Colonic mucosa (tissue), 4 donors: ENCODE measurements around the gene INS. TPM values are rescaled to one million over a fixed set of nuclear protein-coding genes. Genes with fewer than 3 reads are reported as not detected.

Experiments
- DNase-seq: peaks from one replicate; pipeline ENCODE4 v3.0.0-alpha.2; 2020
- H3K27ac ChIP-seq: fragments of 200-600 bp; one replicate; pipeline ENCODE4 v1.8.0; 2021
- H3K27me3 ChIP-seq: fragments of 200-600 bp; one replicate; pipeline ENCODE4 v1.8.0; 2021
- H3K36me3 ChIP-seq: fragments of 200-600 bp; one replicate; pipeline ENCODE4 v1.8.0; 2021
- H3K4me1 ChIP-seq: fragments of 200-600 bp; one replicate; pipeline ENCODE4 v1.8.0; 2021; ENCODE audit warnings: mild to moderate bottlenecking
- H3K4me3 ChIP-seq: fragments of 200-600 bp; one replicate; pipeline ENCODE4 v1.8.0; 2021
- H3K9ac ChIP-seq, 2 donors: one replicate each; pipeline ENCODE4 v1.7.0; 2013; ENCODE audit warnings: control low read depth in 2 of 2, low read depth in 2 of 2, low read length in 2 of 2
- H3K9me3 ChIP-seq: fragments of 200-600 bp; one replicate; pipeline ENCODE4 v1.8.0; 2021
- CTCF ChIP-seq: fragments of 200-600 bp; IDR thresholded peaks from one replicate; pipeline ENCODE4 v1.8.0; 2022; ENCODE audit warnings: antibody characterized with exemption, mild to moderate bottlenecking
- intact Hi-C: fragments of 100-400 bp; cut with DNase I; formaldehyde crosslinking; loops from one replicate; pipeline ENCODE4 v1.14.1; 2022
- total RNA-seq, 2 donors: library from RNA; stranded (reverse); fragmentation: NEBNext Ultra II Directional in 1 of 2; extraction: Animal tissue kit (Norgen Biotek cat#: 25700) in 1 of 2; gene quantifications; one replicate each; pipeline ENCODE4 v1.2.1, GENCODE V29; 2021
- donor health status: healthy.
- donor health status: DM: no; HTN: no; CAD: no.
- donor health status: DM: no; HTN: no; CAD: no.

The INS gene
- total RNA-seq, 2 donors from 2014 or later: 0.84 TPM; not detected in 1

- H3K9me3 ChIP-seq: no peaks in the 10 kb centered on the region
- H3K27me3 ChIP-seq: peaks cover 51% of the 10 kb centered on the region
- no peak for TF ChIP-seq CTCF
- no peak for DNase-seq
- intact Hi-C loops: no loop called here
- H3K36me3 ChIP-seq: no peaks in the 10 kb centered on the region
- H3K4me1 ChIP-seq: no peaks in the 10 kb centered on the region
- H3K4me3 ChIP-seq: no peak overlapping the region
- H3K9ac ChIP-seq: no peak overlapping the region
- no peak overlapping the region for H3K27ac ChIP-seq
These were observed 13.6 kb downstream of the INS start for GRCh38 chr11:2147391-2147790.

- H3K27me3 ChIP-seq: peaks cover 63% of the 10 kb centered on the region
- H3K9ac ChIP-seq: no peak overlapping the region
- intact Hi-C loops: no loop called here
- H3K36me3 ChIP-seq: no peaks in the 10 kb centered on the region
- no peak overlapping the region for H3K4me3 ChIP-seq
- TF ChIP-seq CTCF: no peak
- no peaks in the 10 kb centered on the region for H3K4me1 ChIP-seq
- H3K9me3 ChIP-seq: no peaks in the 10 kb centered on the region
- DNase-seq: no peak
- no peak overlapping the region for H3K27ac ChIP-seq
These were observed 15.0 kb downstream of the INS start for GRCh38 chr11:2146051-2146450.

- H3K4me1 ChIP-seq: no peaks in the 10 kb centered on the region
- no peak for TF ChIP-seq CTCF
- no peaks in the 10 kb centered on the region for H3K9me3 ChIP-seq
- H3K9ac ChIP-seq: no peak overlapping the region
- H3K27me3 ChIP-seq: peaks cover 71% of the 10 kb centered on the region
- DNase-seq: no peak
- no peak overlapping the region for H3K27ac ChIP-seq
- H3K36me3 ChIP-seq: no peaks in the 10 kb centered on the region
- intact Hi-C loops: no loop called here
- no peak overlapping the region for H3K4me3 ChIP-seq
These were observed 16.3 kb downstream of the INS start for GRCh38 chr11:2144544-2145248.

- H3K27me3 ChIP-seq: peaks cover 74% of the 10 kb centered on the region
- intact Hi-C loops: no loop called here
- H3K27ac ChIP-seq: no peak overlapping the region
- H3K4me3 ChIP-seq: no peak overlapping the region
- H3K36me3 ChIP-seq: no peaks in the 10 kb centered on the region
- DNase-seq: no peak
- H3K4me1 ChIP-seq: no peaks in the 10 kb centered on the region
- H3K9ac ChIP-seq: no peak overlapping the region
- no peak for TF ChIP-seq CTCF
- H3K9me3 ChIP-seq: no peaks in the 10 kb centered on the region
These were observed 17.0 kb downstream of the INS start for GRCh38 chr11:2143799-2144543.

- Histone ChIP-seq H3K9ac (no peak overlapping the region), H3K4me3 (no peak overlapping the region), H3K27ac (no peak overlapping the region), H3K9me3 (no peaks in the 10 kb centered on the region), H3K27me3 (peaks cover 79% of the 10 kb centered on the region), H3K36me3 (no peaks in the 10 kb centered on the region), H3K4me1 (no peaks in the 10 kb centered on the region)
- no peak for DNase-seq
- intact Hi-C loops: no loop called here
- no peak for TF ChIP-seq CTCF
These were observed 17.6 kb downstream of the INS start for GRCh38 chr11:2143477-2143798.
